Cardiac fibroblast (primary cell): Measurements from ENCODE around the gene ISM2.
A peak's percentile ranks its signal among the peaks of the same experiment; 100 is the strongest.

ENCODE experiments used
- DNase-seq, 2 donors: peaks; one replicate each; pipeline versions ENCODE4 v3.0.0 to v3.0.0-alpha.2; 2010; ENCODE audit warnings: low read depth in 2 of 2
- H3K4me3 ChIP-seq, 2 donors: replicated peaks in 1 of 2; 1 replicate in 1 of 2; 2 replicates in 1 of 2; pipeline ENCODE4 v1.5.1; 2011; ENCODE audit warnings: low read depth in 2 of 2, low read length in 2 of 2, mild to moderate bottlenecking in 2 of 2, moderate library complexity in 1 of 2
- CTCF ChIP-seq: IDR thresholded peaks from one replicate; pipeline ENCODE4 v1.5.1; 2011; ENCODE audit warnings: low read depth, mild to moderate bottlenecking, low read length, inconsistent platforms

Gene ISM2

GRCh38 chr14:77508249-77508648, 9.6 kb upstream of the ISM2 start:
- DNase-seq = peak; percentile 79 to 85
- H3K4me3 ChIP-seq = no peak overlapping the region
- no peak for TF ChIP-seq CTCF

DNA sequence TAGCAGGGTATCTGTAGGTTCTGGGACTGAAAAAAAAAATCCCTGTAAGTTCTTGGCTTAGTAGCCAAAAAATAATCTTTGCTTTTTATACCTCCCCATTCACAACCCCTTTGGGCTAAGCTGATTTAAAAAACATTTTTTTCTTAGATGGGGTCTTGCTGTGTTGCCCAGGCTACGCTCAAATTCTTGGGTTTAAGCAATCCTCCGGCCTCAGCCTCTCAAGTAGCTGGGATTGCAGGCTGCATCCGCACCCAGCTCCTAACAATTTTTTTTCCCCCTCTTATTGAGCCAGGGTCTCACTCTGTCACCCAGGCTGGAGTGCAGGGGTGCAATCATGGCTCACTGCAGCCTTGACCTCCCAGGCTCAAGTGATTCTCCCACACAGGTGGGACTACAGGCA, 9.1 kb upstream of the ISM2 start:
- no peak for DNase-seq
- H3K4me3 ChIP-seq = no peak overlapping the region
- TF ChIP-seq CTCF = no peak

DNA sequence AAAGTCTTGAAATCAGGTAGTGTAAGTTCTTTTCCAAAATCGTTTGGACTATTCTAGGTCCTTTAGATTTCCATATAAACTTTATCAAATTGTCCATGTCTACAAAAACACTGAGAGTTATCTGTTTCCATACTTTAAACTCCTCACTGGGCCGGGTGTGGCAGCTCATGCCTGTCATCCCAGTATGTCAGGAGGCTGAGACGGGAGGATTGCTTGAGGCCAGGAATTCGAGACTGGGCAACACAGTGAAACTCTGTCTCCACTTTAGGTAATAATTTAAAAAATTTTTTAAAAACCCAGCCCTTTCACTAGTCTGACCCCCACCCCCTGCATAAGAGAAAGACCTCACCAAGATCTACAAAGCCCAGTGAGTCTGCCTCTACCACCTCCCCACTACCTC, 6.4 kb upstream of the ISM2 start:
- DNase-seq = no peak
- no peak for TF ChIP-seq CTCF
- H3K4me3 ChIP-seq = no peak overlapping the region

- H3K4me3 ChIP-seq = no peak overlapping the region
- no peak for DNase-seq
- TF ChIP-seq CTCF = no peak
These were observed 4.5 kb upstream of the ISM2 start for GRCh38 chr14:77503138-77503537.

DNA sequence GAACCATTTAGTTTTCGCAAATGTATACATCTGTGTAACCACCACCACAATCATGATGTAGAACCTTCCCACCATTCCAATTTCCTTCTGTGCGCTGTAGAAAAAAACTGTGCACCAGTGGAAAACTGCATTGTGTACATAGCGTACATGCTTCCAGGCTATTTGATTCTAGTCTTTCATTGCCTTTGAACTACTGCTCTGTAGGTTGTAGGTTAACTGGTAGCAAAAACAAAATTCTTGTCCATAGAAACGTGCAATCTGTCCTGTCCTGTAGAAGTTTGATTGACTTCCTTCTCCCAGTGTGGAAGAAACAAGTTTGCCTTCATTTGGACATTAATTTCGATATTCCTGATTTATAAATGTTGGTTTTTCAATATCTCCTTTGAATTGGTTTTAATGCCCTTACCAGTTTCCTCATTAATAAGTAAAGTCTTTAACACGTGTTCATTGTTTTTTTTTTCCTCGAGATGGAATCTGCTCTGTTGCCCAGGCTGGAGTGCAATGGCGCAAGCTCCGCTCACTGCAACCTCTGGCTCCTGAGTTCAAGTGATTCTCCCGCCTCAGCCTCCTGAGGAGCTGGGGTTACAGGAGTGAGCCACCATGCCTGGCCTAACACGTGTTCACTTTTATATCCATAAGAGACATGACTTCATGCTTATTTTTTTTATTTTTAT, 3.6 kb upstream of the ISM2 start:
- H3K4me3 ChIP-seq = no peak overlapping the region
- no peak for DNase-seq
- TF ChIP-seq CTCF = no peak

DNA sequence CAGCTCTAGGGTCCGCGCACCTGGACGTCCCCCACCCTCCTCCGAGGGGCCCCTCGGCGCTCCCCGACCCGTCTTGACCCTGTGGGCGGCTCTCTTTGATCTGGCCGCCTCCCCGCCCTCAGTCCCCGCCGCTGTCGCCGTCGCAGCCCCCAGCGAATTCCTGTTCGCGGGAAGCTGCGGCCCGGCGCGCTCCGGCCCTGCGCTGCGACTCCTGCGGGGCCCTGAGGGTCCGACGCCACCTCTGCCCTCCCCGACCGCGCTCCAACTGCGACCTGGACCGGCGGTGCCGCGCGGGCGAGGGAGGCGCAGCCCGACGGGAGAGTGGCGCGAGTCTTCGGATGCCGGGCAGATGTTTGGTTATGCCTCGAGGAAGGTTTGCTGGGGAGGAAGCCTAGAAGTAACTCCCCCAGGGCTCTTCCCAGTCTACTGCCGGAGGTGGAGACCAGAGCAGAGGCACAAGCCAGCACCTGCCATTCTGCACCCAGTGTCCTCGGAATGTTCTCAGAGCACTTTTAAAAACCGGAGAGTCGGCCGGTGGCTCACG, 440 bp upstream of the ISM2 start:
- TF ChIP-seq CTCF = no peak
- no peak for DNase-seq
- H3K4me3 ChIP-seq = peak overlapping the region; percentile 41 to 51

DNA sequence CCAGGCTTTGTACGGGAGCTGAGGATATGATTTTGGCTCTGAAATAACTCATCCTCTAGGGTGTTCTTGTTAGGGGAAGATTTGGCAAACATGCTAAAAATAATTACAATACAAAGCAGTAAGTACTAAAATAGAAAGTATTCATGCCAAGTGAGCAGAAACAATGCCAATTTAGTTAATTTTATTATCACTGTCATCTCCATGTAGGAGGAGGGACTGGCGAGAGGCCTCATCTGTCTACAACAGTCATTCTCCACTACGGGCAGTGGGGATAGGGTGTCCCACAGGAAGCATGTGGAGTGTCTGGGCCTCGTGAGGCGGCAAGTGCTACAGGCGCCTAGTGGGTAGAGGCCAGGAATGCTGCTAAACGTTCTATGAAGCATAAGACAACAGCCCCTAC, 3.3 kb downstream of the ISM2 start:
- H3K4me3 ChIP-seq = no peak overlapping the region
- TF ChIP-seq CTCF = no peak
- peak in 1 of 2 donors; percentile 13 for DNase-seq
